NCI-H460 (cell line): ENCODE data around the gene PSENEN. TPM values are rescaled to one million over a fixed set of nuclear protein-coding genes. Genes with fewer than 3 reads are reported as not detected.

ENCODE experiments used
- DNase-seq: peaks from one replicate; pipeline ENCODE4 v3.0.0-alpha.2; 2016; ENCODE audit warnings: low read depth; ENCODE audit errors: extremely low read depth
- polyA plus RNA-seq: library from polyadenylated mRNA; depleted of rRNA; stranded (reverse); fragments of >200 nt; gene quantifications from 2 replicates; pipeline ENCODE4 v1.2.3, GENCODE V29; 2014; cell fraction: nucleus; rRNA removed
- total RNA-seq: library from RNA; depleted of rRNA; stranded (reverse); fragments of >200 nt; shearing (Covaris generic); gene quantifications from 2 replicates; pipeline ENCODE4 v1.2.3, GENCODE V29; 2014; rRNA removed

PSENEN gene, protein sequence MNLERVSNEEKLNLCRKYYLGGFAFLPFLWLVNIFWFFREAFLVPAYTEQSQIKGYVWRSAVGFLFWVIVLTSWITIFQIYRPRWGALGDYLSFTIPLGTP
- total RNA-seq = 63.8 and 70.6 TPM in 2 replicates
- polyA plus RNA-seq = 31.5 and 53.0 TPM in 2 replicates

DNA sequence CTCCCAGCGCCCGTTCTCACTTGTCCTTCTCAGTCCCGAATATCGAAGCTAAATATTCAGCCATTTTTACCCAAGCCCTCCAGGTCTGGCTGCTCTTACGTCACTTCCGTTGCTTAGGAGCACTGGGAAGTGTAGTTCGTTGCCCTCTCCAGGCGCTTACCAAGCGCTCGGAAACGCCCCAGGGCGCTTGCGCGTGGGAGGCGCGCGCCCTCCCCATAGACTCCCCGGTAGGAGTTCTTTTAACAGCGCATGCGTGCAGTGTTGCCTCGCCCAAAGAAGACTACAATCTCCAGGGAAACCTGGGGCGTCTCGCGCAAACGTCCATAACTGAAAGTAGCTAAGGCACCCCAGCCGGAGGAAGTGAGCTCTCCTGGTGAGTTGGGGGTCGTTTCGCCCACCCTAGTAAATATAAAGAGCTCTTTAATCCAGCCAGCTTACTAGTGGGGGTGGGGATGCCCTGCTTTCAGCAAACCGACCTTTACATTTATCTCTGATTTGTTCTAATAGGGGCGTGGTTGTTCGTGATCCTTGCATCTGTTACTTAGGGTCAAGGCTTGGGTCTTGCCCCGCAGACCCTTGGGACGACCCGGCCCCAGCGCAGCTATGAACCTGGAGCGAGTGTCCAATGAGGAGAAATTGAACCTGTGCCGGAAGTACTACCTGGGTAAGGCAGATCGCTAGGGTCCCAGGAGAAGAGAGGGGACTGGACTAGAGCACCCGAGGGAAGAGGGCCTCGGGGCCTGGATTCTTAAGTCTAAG, at the start of gene PSENEN, which contains the start of gene U2AF1L4:
Gene PSENEN, plus strand, starts transcription at position 324 of the 759 bp plus-strand sequence. Its CDS starts 280 bp downstream, at position 604.
Gene U2AF1L4, minus strand, starts transcription at position 91 of the 759 bp plus-strand sequence. Its CDS starts 27 bp downstream, at position 64.
- DNase-seq = peak; percentile 99

DNA sequence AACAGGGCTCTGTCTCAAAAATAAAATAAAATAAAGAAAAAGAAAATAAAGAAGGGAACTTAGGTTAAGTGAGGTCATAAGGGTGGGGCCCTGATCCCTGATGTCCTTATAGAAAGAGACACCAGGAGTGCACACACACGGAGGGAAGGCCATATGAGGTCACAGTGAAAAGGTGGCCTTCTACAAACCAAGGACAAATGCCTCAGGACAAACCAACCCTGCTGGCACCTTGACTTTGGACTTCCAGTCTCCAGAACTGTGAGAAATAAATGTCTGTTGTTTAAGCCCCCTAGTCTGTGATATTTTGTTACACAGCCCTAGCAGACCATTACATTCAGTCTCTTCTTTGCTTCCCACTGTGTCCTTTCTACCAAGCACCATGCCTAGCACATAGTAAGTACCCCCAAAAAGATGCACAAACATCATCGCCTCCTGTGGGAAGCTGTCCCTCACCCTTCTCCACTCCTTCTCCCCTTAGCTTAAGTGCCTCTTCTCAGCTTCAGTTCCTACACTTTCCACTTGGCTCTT, 49.5 kb upstream of the PSENEN start:
- no peak for DNase-seq

DNA sequence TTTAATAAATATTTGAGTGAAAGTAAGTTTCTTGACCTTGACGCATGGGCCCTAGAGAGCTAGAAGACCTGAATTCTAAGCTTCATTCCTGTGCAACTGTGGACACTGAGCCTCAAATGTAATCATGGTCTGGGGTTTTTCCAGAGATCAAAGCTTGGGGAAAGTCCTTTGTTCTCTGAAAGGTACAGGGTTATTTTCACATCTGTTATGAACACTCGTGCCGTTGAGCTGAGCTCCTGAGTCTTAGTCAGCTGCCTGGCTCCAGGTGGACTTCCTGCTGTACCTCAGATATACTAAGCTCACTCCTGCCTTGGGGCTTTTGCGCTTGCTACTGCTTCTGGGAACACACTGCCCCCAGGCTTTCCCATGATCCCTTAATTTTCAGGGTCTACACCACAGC, 48.6 kb upstream of the PSENEN start:
- DNase-seq = no peak

DNA sequence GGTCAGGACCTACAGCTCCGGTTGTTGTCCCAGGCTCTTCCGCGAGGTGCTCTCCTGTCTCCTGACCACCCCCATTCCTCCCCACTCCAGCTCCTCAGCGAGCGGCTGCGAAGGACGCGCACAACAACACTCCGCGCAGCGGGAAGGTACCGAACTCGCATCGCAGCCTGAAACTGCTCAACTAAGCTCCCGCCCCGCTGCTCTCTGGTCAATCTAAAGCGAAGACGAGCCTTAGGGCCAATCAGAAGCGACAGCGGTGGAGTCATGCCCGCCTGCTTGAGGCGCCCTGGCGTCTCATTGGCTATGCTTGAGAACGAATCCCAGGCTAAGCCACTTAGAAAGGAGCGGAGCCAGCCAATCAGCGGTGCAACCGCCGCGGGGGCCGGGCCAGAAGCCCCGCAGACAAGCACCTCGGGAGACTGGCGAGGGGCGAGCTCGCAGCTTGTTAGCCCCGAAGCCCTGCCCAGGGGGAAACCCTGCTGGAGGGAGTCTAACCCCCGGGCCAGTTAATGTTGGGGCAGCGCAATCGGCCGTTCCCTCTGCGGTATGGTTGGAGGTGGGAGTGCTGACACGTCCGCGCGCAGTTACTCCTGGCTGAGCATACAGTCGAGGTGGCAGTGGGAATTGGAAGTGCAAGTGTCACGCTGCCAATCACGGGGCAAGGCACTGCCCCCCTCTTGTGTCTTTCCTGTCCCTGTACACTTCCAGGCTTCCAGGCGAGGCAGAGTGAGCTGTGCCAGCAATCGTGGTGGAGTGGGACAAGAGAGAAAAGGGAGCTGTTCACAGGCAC, 43.0 kb upstream of the PSENEN start:
- peak; percentile 98 for DNase-seq

DNA sequence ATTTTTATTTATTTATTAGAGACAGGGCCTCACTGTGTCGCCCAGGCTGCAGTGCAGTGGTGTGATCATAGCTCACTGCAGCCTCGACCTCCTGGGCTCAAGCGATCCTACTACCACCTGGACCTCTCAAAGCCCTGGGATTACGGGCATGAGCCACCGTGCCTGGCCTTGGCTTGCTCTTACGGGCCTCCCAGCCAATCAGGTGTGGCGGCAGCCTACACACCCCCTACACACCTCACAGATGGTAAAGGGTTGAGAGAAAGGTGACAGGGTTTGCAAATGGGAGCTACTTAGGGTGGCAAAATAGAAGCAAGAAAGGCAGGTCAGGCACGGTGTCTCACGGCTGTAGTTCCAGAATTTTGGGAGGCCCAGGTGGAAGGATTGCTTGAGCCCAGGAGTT, 42.1 kb upstream of the PSENEN start:
- DNase-seq = no peak

DNA sequence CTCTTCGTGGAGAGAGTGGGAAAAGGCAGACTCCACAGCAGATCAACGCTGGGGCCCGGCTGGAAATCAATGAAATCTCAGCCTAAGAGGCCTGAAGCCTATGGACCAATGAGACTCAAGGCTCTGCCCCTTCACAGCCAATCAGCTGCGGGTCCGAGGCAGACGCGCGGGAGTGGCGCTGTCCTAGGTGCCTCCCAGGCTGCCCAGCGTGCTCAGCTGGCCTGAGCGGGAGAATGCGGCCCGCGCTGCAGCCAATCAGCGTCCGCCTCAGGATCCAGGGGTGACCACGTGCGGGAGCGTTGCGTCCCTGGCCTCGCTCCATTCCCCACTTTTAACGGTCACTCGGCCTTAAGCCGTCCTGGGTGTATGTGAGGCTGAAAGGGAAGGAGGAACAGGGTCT, 41.2 kb upstream of the PSENEN start, which contains the start of gene ZBTB32:
Gene ZBTB32, plus strand, starts transcription at position 341 of the 400 bp plus-strand sequence. CDS start 10,069 bp downstream, outside the sequence.
- DNase-seq = no peak

DNA sequence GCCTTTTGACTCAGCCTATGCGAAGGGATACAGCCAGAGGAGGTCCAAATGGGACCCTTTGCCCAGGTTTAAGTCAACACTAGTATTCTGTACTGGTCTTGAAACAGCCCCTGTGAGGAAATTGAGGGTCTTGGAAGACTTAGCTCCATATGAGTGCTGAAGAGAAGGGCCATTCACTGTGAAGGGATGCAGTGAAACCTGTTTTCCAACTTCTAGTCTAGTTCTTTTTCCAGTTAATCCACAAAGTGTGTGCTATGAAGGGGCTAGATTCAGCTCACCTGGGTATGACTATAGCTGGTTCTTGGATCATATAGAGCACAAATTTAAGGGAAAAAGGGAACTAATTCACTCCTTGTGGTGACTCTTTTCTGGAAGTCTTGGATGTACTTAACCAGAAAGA, 37.1 kb upstream of the PSENEN start:
- no peak for DNase-seq

DNA sequence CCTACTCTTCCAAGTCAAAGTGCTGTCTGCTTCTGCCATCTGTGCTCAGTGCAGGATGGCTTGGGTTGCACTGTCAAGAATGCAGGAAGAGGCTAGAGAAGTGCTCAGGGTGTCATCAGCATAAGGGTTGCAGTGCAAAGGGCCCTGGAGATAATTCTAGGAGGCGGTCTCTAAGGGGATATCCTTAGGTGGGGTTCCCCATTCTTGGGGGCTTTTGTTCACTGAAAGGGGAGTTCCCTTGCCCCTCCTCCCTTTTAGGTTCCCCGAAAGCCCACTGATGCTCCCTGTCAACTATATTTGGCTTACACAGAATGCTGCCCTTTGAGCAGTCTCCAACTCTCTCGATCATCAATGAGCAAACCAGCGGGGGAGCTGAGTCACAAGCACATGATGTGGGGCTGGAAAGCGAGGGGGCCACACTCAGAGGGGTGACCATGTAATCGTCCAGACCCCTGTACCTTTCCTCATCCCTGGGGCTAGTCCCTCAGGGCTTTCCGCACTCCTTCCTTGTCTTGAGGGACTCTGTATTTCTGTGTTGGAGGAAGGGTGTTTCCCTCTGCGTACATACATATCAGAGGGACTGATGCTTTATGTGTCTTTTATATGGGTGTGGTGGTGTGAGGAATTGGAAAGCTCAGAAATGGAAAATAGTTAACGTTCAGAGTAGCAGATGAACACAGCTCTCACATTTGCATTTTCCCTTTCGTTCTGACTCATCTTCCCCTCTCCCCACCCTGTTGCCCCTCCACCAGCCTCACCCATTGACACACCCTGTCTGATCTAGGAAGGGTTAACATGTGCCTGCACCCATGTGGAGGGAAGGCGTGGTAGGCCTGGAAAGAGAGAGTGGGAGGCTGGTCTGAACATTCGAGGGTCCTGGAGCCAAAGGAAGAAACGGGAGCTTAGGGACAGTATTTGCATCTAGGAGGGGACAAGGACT, 34.4 kb upstream of the PSENEN start:
- DNase-seq = no peak

DNA sequence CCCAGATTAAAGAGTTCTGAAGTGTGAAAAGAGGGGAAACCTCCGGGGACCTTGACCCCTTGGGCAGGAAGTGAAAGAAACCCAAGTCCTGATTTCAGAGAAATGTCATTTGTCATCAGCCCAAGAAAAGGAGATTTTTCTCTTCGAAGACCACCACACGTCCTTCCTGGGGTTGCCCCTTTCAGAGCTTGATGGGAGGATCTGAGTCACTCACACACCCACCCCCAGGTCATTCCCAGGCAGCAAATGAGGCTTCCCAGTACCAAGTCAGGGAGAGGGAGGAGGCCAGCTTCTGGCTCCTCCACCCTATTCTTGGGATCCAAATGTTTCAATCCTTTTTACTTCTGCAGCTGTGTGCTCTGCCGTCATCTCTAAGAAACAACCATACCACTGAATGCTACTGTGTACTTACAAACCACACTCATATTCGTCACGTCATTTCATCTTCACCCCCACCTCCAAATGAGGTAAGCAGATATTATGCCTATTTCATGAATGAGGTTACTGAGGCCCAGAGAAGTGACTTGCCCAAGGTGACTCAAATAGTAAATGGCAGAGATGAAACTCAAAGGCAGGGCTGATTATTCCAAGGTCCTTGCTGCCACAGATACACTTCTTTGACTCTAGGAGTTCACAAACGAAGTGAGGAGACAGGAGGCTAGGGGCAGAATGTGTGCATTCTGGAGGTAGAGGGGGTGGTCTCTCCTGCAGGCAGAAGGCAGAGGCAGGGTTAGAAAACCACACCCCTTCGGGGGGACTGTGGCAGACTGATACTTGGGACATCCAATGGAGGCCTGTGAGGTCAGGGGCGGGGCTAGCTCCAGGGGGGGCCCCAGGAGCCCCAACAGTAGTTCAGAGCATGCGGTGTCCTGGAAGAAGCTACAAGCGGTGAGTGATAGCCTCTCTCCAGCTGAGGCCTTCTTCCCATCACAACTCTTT, 32.6 kb upstream of the PSENEN start:
- DNase-seq = no peak

DNA sequence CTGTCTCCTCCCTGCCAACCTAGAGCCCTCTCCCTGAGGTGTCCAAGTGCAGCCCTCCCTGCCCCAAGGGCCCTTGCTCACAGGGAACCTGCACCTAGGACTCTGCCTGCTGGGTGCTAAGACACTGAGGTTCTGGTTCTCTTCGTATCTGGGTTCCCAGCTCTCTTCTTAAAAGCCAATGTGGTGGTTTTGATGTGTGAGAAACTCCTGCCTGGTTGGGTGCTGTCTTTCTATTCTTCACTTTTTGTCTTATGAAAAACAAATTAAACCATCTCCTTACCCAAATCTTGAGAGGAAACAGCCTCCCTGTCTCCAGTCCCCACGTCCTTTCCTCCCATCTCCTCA, 32.0 kb upstream of the PSENEN start:
- DNase-seq = no peak

DNA sequence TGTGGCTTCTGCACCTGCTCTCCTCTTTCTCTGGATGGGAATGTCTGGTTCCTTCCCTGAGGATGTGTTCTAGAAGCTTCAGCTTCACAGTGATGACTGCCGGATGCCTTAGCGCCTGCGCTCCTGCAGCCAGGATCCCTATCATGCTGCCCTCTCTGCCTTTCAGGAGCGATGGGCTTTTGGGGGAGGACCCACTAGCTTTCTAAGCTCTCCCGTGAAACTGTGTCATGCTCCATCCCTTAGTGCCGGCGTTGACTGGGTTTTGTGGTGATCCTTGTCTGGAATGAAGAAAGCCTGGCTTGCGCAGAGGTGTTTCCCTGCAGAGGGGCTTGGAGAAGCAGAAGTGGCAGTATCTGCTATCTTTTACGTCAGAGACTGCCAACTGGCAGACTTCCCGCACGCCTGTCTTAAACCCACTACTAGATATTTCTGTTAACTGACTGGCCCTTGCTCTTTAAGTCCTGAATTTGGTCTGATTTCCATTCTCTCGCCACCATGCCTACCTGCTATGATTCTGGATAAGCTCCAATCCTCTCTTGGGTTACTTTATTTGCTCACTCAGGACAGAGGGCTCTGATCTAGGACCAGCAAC, 31.5 kb upstream of the PSENEN start:
- DNase-seq = no peak

DNA sequence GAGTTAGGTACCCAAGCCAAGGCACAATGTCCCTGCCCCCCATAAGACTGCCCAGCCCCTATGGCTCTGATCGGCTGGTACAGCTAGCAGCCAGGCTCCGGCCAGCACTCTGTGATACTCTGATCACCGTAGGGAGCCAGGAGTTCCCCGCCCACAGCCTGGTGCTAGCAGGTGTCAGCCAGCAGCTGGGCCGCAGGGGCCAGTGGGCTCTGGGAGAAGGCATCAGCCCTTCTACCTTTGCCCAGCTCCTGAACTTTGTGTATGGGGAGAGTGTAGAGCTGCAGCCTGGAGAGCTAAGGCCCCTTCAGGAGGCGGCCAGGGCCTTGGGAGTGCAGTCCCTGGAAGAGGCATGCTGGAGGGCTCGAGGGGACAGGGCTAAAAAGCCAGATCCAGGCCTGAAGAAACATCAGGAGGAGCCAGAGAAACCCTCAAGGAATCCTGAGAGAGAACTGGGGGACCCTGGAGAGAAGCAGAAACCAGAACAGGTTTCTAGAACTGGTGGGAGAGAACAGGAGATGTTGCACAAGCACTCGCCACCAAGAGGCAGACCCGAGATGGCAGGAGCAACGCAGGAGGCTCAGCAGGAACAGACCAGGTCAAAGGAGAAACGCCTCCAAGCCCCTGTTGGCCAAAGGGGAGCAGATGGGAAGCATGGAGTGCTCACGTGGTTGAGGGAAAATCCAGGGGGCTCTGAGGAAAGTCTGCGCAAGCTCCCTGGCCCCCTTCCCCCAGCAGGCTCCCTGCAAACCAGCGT, 30.7 kb upstream of the PSENEN start:
- no peak for DNase-seq

DNA sequence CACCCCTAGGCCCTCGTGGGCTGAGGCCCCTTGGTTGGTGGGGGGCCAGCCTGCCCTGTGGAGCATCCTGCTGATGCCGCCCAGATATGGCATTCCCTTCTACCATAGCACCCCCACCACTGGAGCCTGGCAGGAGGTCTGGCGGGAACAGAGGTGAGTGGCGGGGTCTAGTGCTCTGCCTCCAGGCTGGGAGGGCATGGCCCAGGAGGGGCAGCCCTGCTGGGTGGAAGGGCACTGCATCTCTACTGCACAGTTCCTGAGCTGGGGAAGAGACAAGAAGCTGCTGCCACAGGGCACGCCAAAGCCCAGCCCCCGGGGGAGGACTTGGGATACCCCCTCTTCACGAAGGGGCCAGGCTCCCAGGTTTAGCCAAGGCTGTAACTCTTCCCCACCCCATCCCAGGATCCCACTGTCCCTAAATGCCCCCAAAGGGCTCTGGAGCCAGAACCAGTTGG, 30.1 kb upstream of the PSENEN start:
- DNase-seq = no peak

DNA sequence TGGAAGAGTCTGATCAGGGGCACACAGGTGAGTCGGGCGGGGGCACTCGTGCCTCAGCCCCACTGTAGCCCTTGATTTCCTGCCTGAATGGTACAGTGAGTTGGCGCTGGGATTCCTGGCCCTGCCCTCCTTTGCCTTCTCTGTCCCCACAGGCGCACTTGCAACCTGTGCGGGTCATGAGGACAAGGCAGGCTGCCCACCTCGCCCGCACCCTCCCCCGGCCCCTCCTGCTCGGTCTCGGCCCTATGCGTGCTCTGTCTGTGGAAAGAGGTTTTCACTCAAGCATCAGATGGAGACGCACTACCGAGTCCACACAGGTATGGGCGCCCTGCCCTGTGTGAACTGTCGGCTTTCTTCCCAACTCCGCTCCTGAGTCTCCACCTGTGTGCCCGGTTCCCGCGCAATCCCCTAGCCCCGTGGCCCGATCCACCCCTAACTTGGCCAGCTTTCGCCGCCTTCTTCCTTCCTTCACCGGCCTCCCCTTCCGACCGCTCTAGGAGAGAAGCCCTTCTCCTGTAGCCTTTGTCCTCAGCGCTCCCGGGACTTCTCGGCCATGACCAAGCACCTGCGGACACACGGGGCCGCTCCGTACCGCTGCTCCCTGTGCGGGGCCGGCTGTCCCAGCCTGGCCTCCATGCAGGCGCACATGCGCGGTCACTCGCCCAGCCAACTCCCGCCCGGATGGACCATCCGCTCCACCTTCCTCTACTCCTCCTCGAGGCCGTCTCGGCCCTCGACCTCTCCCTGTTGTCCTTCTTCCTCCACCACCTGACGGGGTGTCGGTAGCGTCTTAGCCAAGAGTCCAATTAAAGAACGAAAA, 29.3 kb upstream of the PSENEN start:
- no peak for DNase-seq

DNA sequence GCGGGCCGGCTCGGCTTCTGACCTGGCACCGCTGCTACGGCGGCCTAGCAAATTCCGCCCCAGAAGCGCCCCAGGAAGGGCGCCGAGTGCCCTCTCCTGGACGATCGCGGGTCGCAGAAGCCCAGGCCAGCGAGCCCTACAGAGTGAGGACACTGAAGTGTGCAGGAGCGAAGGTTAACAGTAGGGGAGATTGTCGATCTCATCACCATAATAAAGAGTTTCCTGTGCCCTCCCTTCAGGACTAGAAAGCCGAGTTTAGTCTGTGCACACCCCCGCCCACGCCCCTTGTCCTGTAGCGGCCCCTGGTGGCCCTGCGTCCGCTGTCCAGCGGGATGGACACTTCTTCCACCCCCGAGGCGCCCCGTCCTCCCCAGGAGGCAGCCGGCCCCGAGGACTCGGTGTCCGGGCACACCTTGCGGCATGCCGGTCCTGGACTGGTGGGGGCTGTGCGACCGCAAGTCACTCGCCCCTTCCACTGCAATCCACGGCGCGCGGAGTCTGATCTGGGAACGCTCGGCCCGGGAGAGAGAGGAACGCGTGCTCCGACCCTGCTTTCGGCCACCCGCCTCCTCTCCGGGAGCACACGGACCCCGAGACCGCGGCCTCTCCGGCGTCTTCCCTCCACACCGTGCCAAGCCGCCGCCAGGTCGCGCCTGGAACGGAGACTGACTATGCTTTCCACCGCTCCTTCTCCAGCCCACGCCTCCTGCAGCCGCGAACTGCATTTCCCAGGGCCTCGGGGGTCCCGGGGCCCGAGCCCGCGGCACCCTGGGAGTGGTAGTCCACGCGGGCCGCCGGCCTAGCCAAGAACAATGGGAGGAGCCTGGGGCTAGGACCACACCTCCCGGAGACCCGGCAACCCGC, 28.4 kb upstream of the PSENEN start:
- peak; percentile 86 for DNase-seq
